GM12874 (cell line): ENCODE measurements around the gene UTS2B.

Experiments
- TF ChIP-seq, protein P1 (sequence below): IDR thresholded peaks from 2 replicates; pipeline ENCODE4 v1.5.1; 2011; ENCODE audit warnings: low read depth, mild to moderate bottlenecking, control low read depth, low read length, moderate library complexity; ENCODE audit not compliant: insufficient read depth

The UTS2B gene

DNA sequence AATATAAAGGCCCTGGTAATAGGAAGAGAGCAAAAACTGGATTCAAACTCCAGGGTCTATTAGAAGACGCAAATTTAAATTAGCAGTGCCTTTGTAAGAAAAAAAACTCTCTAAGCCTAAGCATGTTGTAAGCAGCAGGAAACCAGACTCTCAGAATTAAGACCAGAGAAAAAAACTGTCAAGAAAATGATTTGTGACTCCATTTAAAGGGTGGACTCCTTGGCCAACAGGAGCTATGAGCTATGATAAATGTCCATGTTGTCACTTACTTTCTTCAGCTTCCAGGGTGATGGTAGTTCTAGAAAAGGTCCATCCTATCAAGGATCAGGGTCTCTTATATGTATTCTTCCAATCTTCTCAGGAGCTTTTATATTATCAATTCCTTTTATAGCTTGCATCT is 36.0 kb downstream of the UTS2B start:
- TF ChIP-seq, protein P1, sequence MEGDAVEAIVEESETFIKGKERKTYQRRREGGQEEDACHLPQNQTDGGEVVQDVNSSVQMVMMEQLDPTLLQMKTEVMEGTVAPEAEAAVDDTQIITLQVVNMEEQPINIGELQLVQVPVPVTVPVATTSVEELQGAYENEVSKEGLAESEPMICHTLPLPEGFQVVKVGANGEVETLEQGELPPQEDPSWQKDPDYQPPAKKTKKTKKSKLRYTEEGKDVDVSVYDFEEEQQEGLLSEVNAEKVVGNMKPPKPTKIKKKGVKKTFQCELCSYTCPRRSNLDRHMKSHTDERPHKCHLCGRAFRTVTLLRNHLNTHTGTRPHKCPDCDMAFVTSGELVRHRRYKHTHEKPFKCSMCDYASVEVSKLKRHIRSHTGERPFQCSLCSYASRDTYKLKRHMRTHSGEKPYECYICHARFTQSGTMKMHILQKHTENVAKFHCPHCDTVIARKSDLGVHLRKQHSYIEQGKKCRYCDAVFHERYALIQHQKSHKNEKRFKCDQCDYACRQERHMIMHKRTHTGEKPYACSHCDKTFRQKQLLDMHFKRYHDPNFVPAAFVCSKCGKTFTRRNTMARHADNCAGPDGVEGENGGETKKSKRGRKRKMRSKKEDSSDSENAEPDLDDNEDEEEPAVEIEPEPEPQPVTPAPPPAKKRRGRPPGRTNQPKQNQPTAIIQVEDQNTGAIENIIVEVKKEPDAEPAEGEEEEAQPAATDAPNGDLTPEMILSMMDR = no peak

GRCh38 chr3:191292243-191293015 is 37.9 kb downstream of the UTS2B start:
- TF ChIP-seq, protein P1 = no peak

DNA sequence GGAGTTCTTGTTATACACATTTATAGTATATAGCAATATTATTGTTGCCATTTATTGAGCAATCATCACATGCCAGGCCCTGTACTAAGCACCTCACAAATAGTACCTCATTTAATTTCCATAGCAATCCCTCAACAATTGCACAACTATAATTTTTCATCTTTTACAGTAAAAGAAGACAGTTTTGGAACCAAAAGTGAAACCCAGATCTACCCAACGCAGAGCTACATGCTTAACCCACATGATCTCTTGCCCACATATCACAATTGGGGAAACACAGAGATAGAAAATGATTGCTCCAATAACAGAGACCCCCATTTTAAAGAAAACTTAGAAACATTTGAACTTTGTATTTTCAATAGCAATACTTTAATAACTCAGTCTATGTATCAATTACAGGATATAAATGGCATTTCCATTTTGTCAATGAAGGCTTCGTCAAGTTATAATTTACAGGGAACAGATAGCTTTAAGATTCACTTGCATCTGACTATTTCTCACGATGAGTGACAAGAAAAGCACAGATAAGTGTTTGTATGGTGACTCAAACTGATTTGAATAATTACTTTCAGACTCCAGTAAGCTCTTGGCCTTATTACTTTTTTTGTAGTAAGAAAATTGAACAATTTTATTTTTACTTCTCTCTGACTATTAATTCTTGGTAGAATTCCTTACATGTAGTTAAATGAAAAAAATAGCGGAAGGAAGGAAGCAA is 39.9 kb downstream of the UTS2B start:
- TF ChIP-seq, protein P1 = no peak

- TF ChIP-seq, protein P1 = no peak
These were observed 46.9 kb downstream of the UTS2B start for GRCh38 chr3:191283400-191283799.

- TF ChIP-seq, protein P1 = no peak
These were observed 47.8 kb downstream of the UTS2B start for GRCh38 chr3:191282251-191283185.

- TF ChIP-seq, protein P1 = no peak
These were observed 49.4 kb downstream of the UTS2B start for GRCh38 chr3:191280882-191281281.

GRCh38 chr3:191280111-191280510 is 50.2 kb downstream of the UTS2B start:
- TF ChIP-seq, protein P1 = no peak
